Astrocyte (in vitro differentiated cells and primary cell): ENCODE measurements around the gene GPC5. TPM values are rescaled to one million over a fixed set of nuclear protein-coding genes. Genes with fewer than 3 reads are reported as not detected.
A peak's percentile ranks its signal among the peaks of the same experiment; 100 is the strongest.

ENCODE experiments used
- DNase-seq: peaks from one replicate; pipeline ENCODE4 v3.0.0-alpha.2; 2010; ENCODE audit warnings: low read depth
- FAIRE-seq: peaks from 2 replicates; lab custom pipeline; 2011; peaks lifted over from hg19 to GRCh38; lab: Jason Lieb, UNC
- H2AFZ ChIP-seq: 2 replicates; pipeline ENCODE4 v1.6.0; 2012; ENCODE audit warnings: low read depth, low read length, inconsistent platforms
- H3K27ac ChIP-seq: 2 replicates; pipeline ENCODE4 v1.5.1; 2011; ENCODE audit warnings: low read depth, low read length, inconsistent platforms
- H3K27me3 ChIP-seq: 2 replicates; pipeline ENCODE4 v1.6.0; 2011; ENCODE audit warnings: low read length, inconsistent platforms; ENCODE audit not compliant: insufficient read depth
- H3K36me3 ChIP-seq: 2 replicates; pipeline ENCODE4 v1.5.1; 2011; ENCODE audit warnings: low read length, inconsistent platforms; ENCODE audit not compliant: insufficient read depth
- H3K4me1 ChIP-seq: 2 replicates; pipeline ENCODE4 v1.5.1; 2011; ENCODE audit warnings: low read length, inconsistent platforms; ENCODE audit not compliant: insufficient read depth
- H3K4me2 ChIP-seq: 2 replicates; pipeline ENCODE4 v1.6.0; 2012; ENCODE audit warnings: low read length, inconsistent platforms
- H3K4me3 ChIP-seq: 2 replicates; pipeline ENCODE4 v1.5.1; 2011; ENCODE audit warnings: low read depth, mild to moderate bottlenecking, low read length, inconsistent platforms; ENCODE audit not compliant: insufficient read depth
- H3K79me2 ChIP-seq: 2 replicates; pipeline ENCODE4 v1.6.0; 2012; ENCODE audit warnings: mild to moderate bottlenecking, low read length, inconsistent platforms; ENCODE audit not compliant: insufficient read depth
- H3K9ac ChIP-seq: 2 replicates; pipeline ENCODE4 v1.6.0; 2012; ENCODE audit warnings: mild to moderate bottlenecking, low read length, inconsistent platforms
- H3K9me3 ChIP-seq: 2 replicates; pipeline ENCODE4 v1.5.1; 2012; ENCODE audit warnings: low read depth, mild to moderate bottlenecking, low read length, inconsistent platforms; ENCODE audit not compliant: insufficient read depth
- H4K20me1 ChIP-seq: 2 replicates; pipeline ENCODE4 v1.6.0; 2012; ENCODE audit warnings: low read length, inconsistent platforms; ENCODE audit not compliant: insufficient read depth
- H3K27ac Mint-ChIP-seq: one replicate; pipeline ENCODE4 v1.8.0; 2021; ENCODE audit warnings: mild to moderate bottlenecking, mixed read lengths; ENCODE audit not compliant: unreplicated experiment
- H3K27me3 Mint-ChIP-seq: one replicate; pipeline ENCODE4 v1.8.0; 2021; ENCODE audit warnings: low read depth, mixed read lengths; ENCODE audit not compliant: unreplicated experiment
- H3K36me3 Mint-ChIP-seq: one replicate; pipeline ENCODE4 v1.8.0; 2021; ENCODE audit warnings: low read depth, mixed read lengths; ENCODE audit not compliant: unreplicated experiment
- H3K4me1 Mint-ChIP-seq: one replicate; pipeline ENCODE4 v1.8.0; 2021; ENCODE audit warnings: low read depth, mixed read lengths; ENCODE audit not compliant: unreplicated experiment
- H3K4me3 Mint-ChIP-seq: one replicate; pipeline ENCODE4 v1.8.0; 2021; ENCODE audit warnings: mild to moderate bottlenecking, moderate library complexity, mixed read lengths; ENCODE audit not compliant: unreplicated experiment
- H3K9me3 Mint-ChIP-seq: one replicate; pipeline ENCODE4 v1.8.0; 2021; ENCODE audit warnings: mild to moderate bottlenecking, mixed read lengths; ENCODE audit not compliant: unreplicated experiment
- EZH2 ChIP-seq: IDR thresholded peaks from 2 replicates; pipeline ENCODE4 v1.6.1; 2012; ENCODE audit warnings: mild to moderate bottlenecking, low read length, inconsistent platforms; ENCODE audit not compliant: insufficient read depth
- total RNA-seq: library from RNA; stranded (reverse); gene quantifications from 2 replicates; pipeline ENCODE4 v1.2.1, GENCODE V29; 2021
- TF ChIP-seq, protein P1 (sequence below): IDR thresholded peaks from 2 replicates; pipeline ENCODE4 v1.5.1; 2011; ENCODE audit warnings: low read depth, mild to moderate bottlenecking, inconsistent platforms, low read length, moderate library complexity; ENCODE audit not compliant: insufficient read depth

Gene GPC5
- total RNA-seq, 1 donor from 2014 or later = 1.1 TPM

- H3K4me2 ChIP-seq = peak overlapping the region; percentile 36
- H3K27ac Mint-ChIP-seq = peak overlapping the region; percentile 60
- no peaks in the 10 kb centered on the region for H3K27me3 Mint-ChIP-seq
- no peaks in the 10 kb centered on the region for H3K9me3 Mint-ChIP-seq
- no peak overlapping the region for H3K9ac ChIP-seq
- no peaks in the 10 kb centered on the region for H3K79me2 ChIP-seq
- no peaks in the 10 kb centered on the region for H3K36me3 ChIP-seq
- peaks cover 25% of the 10 kb centered on the region for H3K4me1 Mint-ChIP-seq
- no peak for TF ChIP-seq EZH2
- TF ChIP-seq, protein P1, sequence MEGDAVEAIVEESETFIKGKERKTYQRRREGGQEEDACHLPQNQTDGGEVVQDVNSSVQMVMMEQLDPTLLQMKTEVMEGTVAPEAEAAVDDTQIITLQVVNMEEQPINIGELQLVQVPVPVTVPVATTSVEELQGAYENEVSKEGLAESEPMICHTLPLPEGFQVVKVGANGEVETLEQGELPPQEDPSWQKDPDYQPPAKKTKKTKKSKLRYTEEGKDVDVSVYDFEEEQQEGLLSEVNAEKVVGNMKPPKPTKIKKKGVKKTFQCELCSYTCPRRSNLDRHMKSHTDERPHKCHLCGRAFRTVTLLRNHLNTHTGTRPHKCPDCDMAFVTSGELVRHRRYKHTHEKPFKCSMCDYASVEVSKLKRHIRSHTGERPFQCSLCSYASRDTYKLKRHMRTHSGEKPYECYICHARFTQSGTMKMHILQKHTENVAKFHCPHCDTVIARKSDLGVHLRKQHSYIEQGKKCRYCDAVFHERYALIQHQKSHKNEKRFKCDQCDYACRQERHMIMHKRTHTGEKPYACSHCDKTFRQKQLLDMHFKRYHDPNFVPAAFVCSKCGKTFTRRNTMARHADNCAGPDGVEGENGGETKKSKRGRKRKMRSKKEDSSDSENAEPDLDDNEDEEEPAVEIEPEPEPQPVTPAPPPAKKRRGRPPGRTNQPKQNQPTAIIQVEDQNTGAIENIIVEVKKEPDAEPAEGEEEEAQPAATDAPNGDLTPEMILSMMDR = no peak
- H3K36me3 Mint-ChIP-seq = peaks cover 2% of the 10 kb centered on the region
- H3K4me3 Mint-ChIP-seq = no peak overlapping the region
- DNase-seq (peak; percentile 39), FAIRE-seq (no peak)
- H3K27me3 ChIP-seq = no peaks in the 10 kb centered on the region
- H4K20me1 ChIP-seq = no peaks in the 10 kb centered on the region
- H3K27ac ChIP-seq = no peak overlapping the region
- H3K4me3 ChIP-seq = no peak overlapping the region
- peaks cover 12% of the 10 kb centered on the region for H3K4me1 ChIP-seq
- H3K9me3 ChIP-seq = no peaks in the 10 kb centered on the region
- no peak overlapping the region for H2AFZ ChIP-seq
Measured at GRCh38 chr13:91368676-91369440, 29.6 kb upstream of the GPC5 start.

DNA sequence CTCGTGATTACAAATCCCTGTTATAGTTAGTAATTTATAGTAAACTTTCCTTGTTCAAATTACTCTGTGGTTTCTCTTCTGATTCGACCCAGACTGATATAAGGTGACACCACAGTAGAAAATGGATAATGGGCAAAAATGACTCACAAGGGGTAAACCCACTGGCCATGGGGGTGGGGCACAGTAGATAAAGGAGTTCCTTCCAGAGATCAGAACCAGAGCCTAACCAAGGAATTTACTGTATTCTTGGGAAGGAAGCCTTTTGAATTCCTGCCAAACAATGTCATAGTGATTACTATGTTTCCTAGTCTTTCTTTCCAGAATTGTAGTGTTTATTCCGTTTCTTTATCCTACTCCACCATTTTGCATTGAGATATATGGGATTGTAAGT is 29.0 kb upstream of the GPC5 start:
- H3K36me3 ChIP-seq = no peaks in the 10 kb centered on the region
- H3K9me3 Mint-ChIP-seq = no peaks in the 10 kb centered on the region
- H3K27ac ChIP-seq = no peak overlapping the region
- peaks cover 12% of the 10 kb centered on the region for H3K4me1 ChIP-seq
- peak overlapping the region; percentile 60 for H3K27ac Mint-ChIP-seq
- FAIRE-seq (no peak), DNase-seq (peak; percentile 60)
- no peak overlapping the region for H3K9ac ChIP-seq
- H3K79me2 ChIP-seq = no peaks in the 10 kb centered on the region
- no peak for TF ChIP-seq EZH2
- TF ChIP-seq, protein P1 = no peak
- no peak overlapping the region for H3K4me3 Mint-ChIP-seq
- no peaks in the 10 kb centered on the region for H4K20me1 ChIP-seq
- H2AFZ ChIP-seq = no peak overlapping the region
- H3K27me3 ChIP-seq = no peaks in the 10 kb centered on the region
- peaks cover 25% of the 10 kb centered on the region for H3K4me1 Mint-ChIP-seq
- no peak overlapping the region for H3K4me3 ChIP-seq
- H3K36me3 Mint-ChIP-seq = peaks cover 2% of the 10 kb centered on the region
- peak overlapping the region; percentile 36 for H3K4me2 ChIP-seq
- no peaks in the 10 kb centered on the region for H3K27me3 Mint-ChIP-seq
- no peaks in the 10 kb centered on the region for H3K9me3 ChIP-seq

- Histone ChIP-seq H3K4me2 (no peak overlapping the region), H3K79me2 (no peaks in the 10 kb centered on the region), H3K4me3 (no peak overlapping the region), H3K27ac (no peak overlapping the region), H3K4me1 (peaks cover 12% of the 10 kb centered on the region), H4K20me1 (no peaks in the 10 kb centered on the region), H3K9me3 (no peaks in the 10 kb centered on the region), H3K9ac (no peak overlapping the region), H3K36me3 (no peaks in the 10 kb centered on the region), H2AFZ (no peak overlapping the region), H3K27me3 (no peaks in the 10 kb centered on the region)
- Mint-ChIP-seq H3K4me1 (peaks cover 25% of the 10 kb centered on the region), H3K27me3 (no peaks in the 10 kb centered on the region), H3K4me3 (no peak overlapping the region), H3K9me3 (no peaks in the 10 kb centered on the region), H3K36me3 (peaks cover 2% of the 10 kb centered on the region), H3K27ac (no peak overlapping the region)
- DNase-seq = no peak
- no peak for TF ChIP-seq EZH2
- TF ChIP-seq, protein P1 = no peak
- FAIRE-seq = no peak
Measured at GRCh38 chr13:91370501-91370900, 27.9 kb upstream of the GPC5 start.
